Measurements from ENCODE around the gene MGAT3.
"Not testable (repeated sequence)": the region's sequence is repeated elsewhere in the genome, so short reads cannot be mapped to it uniquely, and the experiment has no call there.

Gene MGAT3

GRCh38 chr22:39500101-39500500 is 43.3 kb downstream of the MGAT3 start:
- no peak for TF ChIP-seq CTCF (IDR thresholded peaks at IDR 0.05; ENCODE audit: insufficient read depth, low read depth, low read length, missing control alignments)
- no peak for DNase-seq (ENCODE audit: low read depth)
- no peak overlapping the region for H3K4me3 ChIP-seq (ENCODE audit: low read depth, low read length)

DNA sequence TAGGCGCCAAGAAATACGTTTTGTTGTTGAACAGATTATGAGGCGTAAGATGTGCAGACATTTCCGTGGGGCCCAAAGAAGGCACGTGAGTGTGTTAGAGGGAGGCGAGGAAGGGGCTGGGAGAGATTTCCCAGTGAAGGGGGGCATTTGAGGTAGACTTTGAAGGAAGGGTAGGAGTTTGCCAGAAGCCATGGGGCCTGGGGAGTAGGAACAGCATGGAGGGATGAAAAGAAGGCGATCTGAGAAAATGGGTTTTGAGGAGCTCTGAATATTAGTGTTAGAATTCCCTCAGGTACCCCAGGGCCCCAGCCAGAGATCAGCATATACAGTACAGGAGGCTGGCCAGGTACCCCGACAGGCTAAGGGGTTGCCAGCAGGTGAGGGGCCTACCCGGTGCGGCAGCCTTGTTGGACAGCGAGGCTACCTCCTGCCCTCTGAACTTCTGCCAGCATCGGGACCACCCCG is 44.9 kb downstream of the MGAT3 start:
- TF ChIP-seq CTCF (IDR thresholded peaks at IDR 0.05; ENCODE audit: insufficient read depth, low read depth, low read length, missing control alignments): no peak
- no peak for DNase-seq (ENCODE audit: low read depth)
- H3K4me3 ChIP-seq (ENCODE audit: low read depth, low read length): peak overlapping the region; percentile 95

DNA sequence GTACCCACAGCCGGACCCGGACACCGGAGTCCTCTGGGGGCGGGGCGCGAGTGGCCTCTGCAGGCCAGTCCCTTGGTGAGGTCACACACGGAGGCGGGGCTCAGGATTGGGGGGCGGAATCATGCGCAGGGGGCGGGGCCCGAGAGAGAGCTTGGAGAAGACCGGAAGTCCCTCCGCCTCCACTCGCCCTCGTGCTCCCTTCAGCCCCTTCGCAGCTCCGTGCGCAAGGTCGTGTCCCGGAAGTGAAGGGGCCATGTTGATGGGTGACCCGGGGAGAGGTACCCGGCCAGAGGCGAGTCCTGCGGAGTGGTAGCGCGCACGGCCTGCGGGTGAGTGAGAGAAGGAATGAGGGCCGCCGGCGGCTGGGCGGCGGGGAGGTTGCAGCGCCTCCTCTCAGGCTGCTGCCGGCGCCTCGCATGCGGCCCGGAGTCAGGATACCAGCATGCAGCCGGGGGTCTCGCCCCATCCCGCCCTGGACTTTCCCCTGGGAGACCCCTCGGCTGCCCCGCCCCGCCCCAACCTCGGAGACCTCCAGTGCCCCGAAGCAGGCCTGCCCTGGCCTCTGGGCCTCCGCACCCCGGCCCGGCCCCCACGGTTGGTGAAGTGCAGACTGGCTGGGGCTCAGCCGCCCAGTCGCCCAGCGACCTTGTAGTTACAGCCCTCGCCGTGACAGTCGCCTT is 45.4 kb downstream of the MGAT3 start, which contains the start of gene MIEF1:
MIEF1 (plus strand) TSS at position 182 of the 680 bp plus-strand sequence. CDS start 9,005 bp downstream, outside the sequence.
- DNase-seq (ENCODE audit: low read depth): peak; percentile 98
- peak within 1 kb of the TSS; percentile 95 for H3K4me3 ChIP-seq (ENCODE audit: low read depth, low read length)
- TF ChIP-seq CTCF (IDR thresholded peaks at IDR 0.05; ENCODE audit: insufficient read depth, low read depth, low read length, missing control alignments): no peak

DNA sequence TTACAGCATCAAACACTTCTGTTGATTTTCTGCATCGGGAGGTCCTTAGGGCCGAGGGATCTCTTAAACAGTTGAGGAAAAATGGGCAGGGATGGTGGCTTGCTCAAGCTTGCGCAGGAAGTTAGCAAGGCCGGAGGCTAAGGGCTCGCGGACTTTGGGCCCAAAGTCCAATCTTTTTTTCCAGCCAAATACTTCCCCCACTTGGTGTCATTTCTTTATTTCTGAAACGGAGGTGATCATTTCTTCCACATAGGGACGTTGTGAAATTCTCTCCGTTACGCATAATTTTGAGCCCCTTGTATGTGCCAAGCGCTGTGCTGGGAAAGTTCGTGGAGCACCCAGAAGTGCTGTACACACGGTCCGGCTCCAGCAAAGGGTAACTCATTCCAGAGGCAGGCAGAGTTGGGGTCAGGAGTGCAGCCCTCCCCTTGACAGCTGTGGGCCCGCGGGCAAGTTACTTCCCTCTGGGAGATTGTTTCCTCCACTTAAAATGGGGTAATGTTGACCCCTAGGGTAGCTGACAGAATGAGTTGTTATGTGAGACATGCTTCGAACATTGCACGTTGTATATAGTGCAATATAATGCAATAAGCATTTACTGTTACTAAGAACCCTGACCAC is 46.1 kb downstream of the MGAT3 start:
- DNase-seq (ENCODE audit: low read depth): no peak
- peak overlapping the region; percentile 95 for H3K4me3 ChIP-seq (ENCODE audit: low read depth, low read length)
- no peak for TF ChIP-seq CTCF (IDR thresholded peaks at IDR 0.05; ENCODE audit: insufficient read depth, low read depth, low read length, missing control alignments)

DNA sequence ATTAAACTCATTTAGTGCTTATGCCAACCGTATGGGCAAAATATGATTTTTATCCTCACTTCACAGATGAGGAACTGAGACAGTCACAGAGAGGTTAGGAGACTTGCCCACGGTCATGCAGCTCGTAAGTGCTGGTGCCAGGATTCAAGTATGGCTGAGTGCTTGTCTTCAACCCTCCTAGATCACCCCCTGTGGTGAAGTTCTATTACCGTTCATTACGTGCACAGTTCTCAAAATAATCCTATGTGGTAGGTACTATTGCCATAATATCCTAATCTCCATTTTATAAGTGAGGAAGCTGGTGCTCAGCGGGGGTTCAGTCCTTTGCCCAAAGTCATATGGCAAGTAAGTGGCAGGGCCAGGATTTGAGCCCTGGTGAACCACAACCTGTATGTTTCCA is 46.8 kb downstream of the MGAT3 start:
- H3K4me3 ChIP-seq (ENCODE audit: low read depth, low read length): peak overlapping the region; percentile 95
- TF ChIP-seq CTCF (IDR thresholded peaks at IDR 0.05; ENCODE audit: insufficient read depth, low read depth, low read length, missing control alignments): no peak
- peak; percentile 37 for DNase-seq (ENCODE audit: low read depth)

GRCh38 chr22:39504071-39504470 is 47.3 kb downstream of the MGAT3 start:
- DNase-seq (ENCODE audit: low read depth): no peak
- no peak overlapping the region for H3K4me3 ChIP-seq (ENCODE audit: low read depth, low read length)
- no peak for TF ChIP-seq CTCF (IDR thresholded peaks at IDR 0.05; ENCODE audit: insufficient read depth, low read depth, low read length, missing control alignments)

DNA sequence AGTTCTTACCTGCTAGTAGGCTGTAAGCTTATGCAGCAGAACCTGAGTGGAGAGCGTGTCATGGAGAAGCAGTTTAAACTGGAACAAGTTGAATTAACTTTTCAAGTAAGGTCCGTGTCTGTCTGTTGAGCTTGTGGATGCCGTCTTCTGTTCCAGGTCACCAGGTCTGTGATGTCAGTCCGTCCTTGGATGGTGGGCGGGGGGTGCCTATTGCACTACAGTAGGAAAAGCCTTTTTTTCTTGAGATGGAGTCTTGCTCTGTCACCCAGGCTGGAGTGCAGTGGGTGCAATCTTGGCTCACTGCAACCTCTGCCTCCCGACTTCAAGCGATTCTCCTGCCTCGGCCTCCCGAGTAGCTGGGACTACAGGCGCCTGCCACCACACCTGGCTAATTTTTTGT is 50.2 kb downstream of the MGAT3 start:
- not testable (repeated sequence) for H3K4me3 ChIP-seq (ENCODE audit: low read depth, low read length); DNase-seq (ENCODE audit: low read depth)

All from GM12865 (cell line).